HG02623 (cell line): ENCODE measurements around the gene TAF1C.
A peak's percentile ranks its signal among the peaks of the same experiment; 100 is the strongest.

Source experiments
- ATAC-seq: cut with Tn5 transposase; IDR thresholded peaks from one replicate; pipeline ENCODE4 v1.9.1; 2021; ENCODE audit warnings: moderate library complexity; ENCODE audit not compliant: unreplicated experiment

TAF1C gene

GRCh38 chr16:84161801-84162200 is 25.1 kb downstream of the TAF1C start:
- ATAC-seq: no peak

- ATAC-seq: no peak
These were observed 25.8 kb downstream of the TAF1C start for GRCh38 chr16:84161037-84161436.

- ATAC-seq: no peak
These were observed 27.1 kb downstream of the TAF1C start for GRCh38 chr16:84159800-84160199.

- no peak for ATAC-seq
These were observed 27.9 kb downstream of the TAF1C start for GRCh38 chr16:84159007-84159406.

GRCh38 chr16:84156342-84156784 is 30.5 kb downstream of the TAF1C start:
- ATAC-seq: no peak

GRCh38 chr16:84155771-84156170 is 31.1 kb downstream of the TAF1C start:
- ATAC-seq: no peak

- no peak for ATAC-seq
These were observed 31.6 kb downstream of the TAF1C start for GRCh38 chr16:84155226-84155625.

GRCh38 chr16:84153660-84154214 is 33.1 kb downstream of the TAF1C start:
- no peak for ATAC-seq

GRCh38 chr16:84150926-84151325 is 35.9 kb downstream of the TAF1C start:
- ATAC-seq: no peak

- ATAC-seq: peak; percentile 70
These were observed 41.8 kb downstream of the TAF1C start, which contains the start of the genes DNAAF1 and HSDL1 for GRCh38 chr16:84144859-84145639. Gene DNAAF1 (plus strand): TSS chr16:84145308. CDS start chr16:84145441, 133 bp downstream. Gene HSDL1 (minus strand): TSS chr16:84145177. CDS start chr16:84131321, 13,856 bp downstream.

GRCh38 chr16:84144209-84144858 is 42.5 kb downstream of the TAF1C start:
- peak; percentile 9 for ATAC-seq

GRCh38 chr16:84143784-84144199 is 43.1 kb downstream of the TAF1C start:
- ATAC-seq: no peak

GRCh38 chr16:84143081-84143480 is 43.8 kb downstream of the TAF1C start:
- ATAC-seq: no peak

- no peak for ATAC-seq
These were observed 45.6 kb downstream of the TAF1C start for GRCh38 chr16:84141143-84141670.

- no peak for ATAC-seq
These were observed 47.1 kb downstream of the TAF1C start for GRCh38 chr16:84139628-84140258.

GRCh38 chr16:84138824-84139627 is 47.8 kb downstream of the TAF1C start:
- ATAC-seq: peak; percentile 47

GRCh38 chr16:84138500-84138823 is 48.4 kb downstream of the TAF1C start:
- no peak for ATAC-seq

GRCh38 chr16:84137769-84138357 is 49.0 kb downstream of the TAF1C start:
- ATAC-seq: no peak

- no peak for ATAC-seq
These were observed 49.6 kb downstream of the TAF1C start for GRCh38 chr16:84137287-84137686.
